Measurements from ENCODE around the gene ACSL4. TPM values are rescaled to one million over a fixed set of nuclear protein-coding genes. Genes with fewer than 3 reads are reported as not detected.
A peak's percentile ranks its signal among the peaks of the same experiment; 100 is the strongest.

The ACSL4 gene
- total RNA-seq, 1 experiment from 2014 or later = 0.71 TPM

GRCh38 chrX:109624641-109625616 is 108.1 kb downstream of the ACSL4 start, which contains the start of gene KCNE5:
KCNE5 (minus strand) TSS chrX:109625172; CDS start chrX:109625020, 152 bp downstream.
- no peak for DNase-seq (ENCODE audit: low spot score)

GRCh38 chrX:109623997-109624396 is 109.1 kb downstream of the ACSL4 start:
- in situ Hi-C loops (cut with HindIII; ENCODE audit: low sequenced_read_pairs) = no loop called here
- DNase-seq (ENCODE audit: low spot score) = no peak

More at GRCh38 chrX:109624641-109625616, 108.1 kb downstream of the ACSL4 start, which contains the start of gene KCNE5:
- in situ Hi-C loops (cut with HindIII; ENCODE audit: low sequenced_read_pairs) = no loop called here

- no peak for DNase-seq (ENCODE audit: low spot score)
- in situ Hi-C loops (cut with HindIII; ENCODE audit: low sequenced_read_pairs) = no loop called here
Observed at GRCh38 chrX:109622270-109622669, 110.8 kb downstream of the ACSL4 start.

- DNase-seq (ENCODE audit: low spot score) = peak; percentile 80
- in situ Hi-C loops (cut with HindIII; ENCODE audit: low sequenced_read_pairs) = no loop called here
Observed at GRCh38 chrX:109619771-109620170, 113.3 kb downstream of the ACSL4 start.

GRCh38 chrX:109614951-109615350 is 118.1 kb downstream of the ACSL4 start:
- no peak for DNase-seq (ENCODE audit: low spot score)
- in situ Hi-C loops (cut with HindIII; ENCODE audit: low sequenced_read_pairs) = no loop called here

GRCh38 chrX:109601486-109601885 is 131.6 kb downstream of the ACSL4 start:
- no peak for DNase-seq (ENCODE audit: low spot score)

GRCh38 chrX:109600237-109600651 is 132.8 kb downstream of the ACSL4 start:
- in situ Hi-C loops (cut with HindIII; ENCODE audit: low sequenced_read_pairs) = no loop called here
- DNase-seq (ENCODE audit: low spot score) = no peak

More at GRCh38 chrX:109601486-109601885, 131.6 kb downstream of the ACSL4 start:
- in situ Hi-C loops (cut with HindIII; ENCODE audit: low sequenced_read_pairs) = no loop called here

GRCh38 chrX:109596015-109596414 is 137.0 kb downstream of the ACSL4 start:
- in situ Hi-C loops (cut with HindIII; ENCODE audit: low sequenced_read_pairs) = no loop called here

More at GRCh38 chrX:109596015-109596414, 137.0 kb downstream of the ACSL4 start:
- no peak for DNase-seq (ENCODE audit: low spot score)

Other genes starting within 250 kb of the ACSL4 start
- 5.3 and 10.5 TPM in 2 replicates for gene NXT2, start 196.4 kb downstream of the ACSL4 start, total RNA-seq (2014; rRNA removed; shearing (Covaris generic))
- not detected in 2 replicates for gene KCNE5, start 108.1 kb downstream of the ACSL4 start, total RNA-seq (2014; rRNA removed; shearing (Covaris generic))

Data from G401 (cell line).